Liver (tissue), 9 donors: ENCODE measurements around the gene SAPCD2. TPM values are rescaled to one million over a fixed set of nuclear protein-coding genes. Genes with fewer than 3 reads are reported as not detected.

ENCODE experiments used
- DNase-seq: peaks from one replicate; pipeline ENCODE4 v3.0.0-alpha.2; 2017; ENCODE audit warnings: low spot score
- H3K27ac ChIP-seq, 2 donors: one replicate each; pipeline ENCODE4 v1.7.0; 2013; ENCODE audit warnings: inconsistent platforms in 2 of 2, low read length in 2 of 2, control low read depth in 1 of 2, low read depth in 1 of 2, mild to moderate bottlenecking in 1 of 2
- H3K27me3 ChIP-seq, 4 donors: one replicate each; pipeline versions ENCODE4 v1.6.1 to v1.7.0; 2013; ENCODE audit warnings: low read length in 3 of 4, inconsistent platforms in 1 of 4, mild to moderate bottlenecking in 1 of 4, moderate library complexity in 1 of 4; ENCODE audit not compliant: control insufficient read depth in 4 of 4, insufficient read depth in 4 of 4
- H3K36me3 ChIP-seq, 4 donors: one replicate each; pipeline versions ENCODE4 v1.6.1 to v1.7.0; 2013; ENCODE audit warnings: low read length in 3 of 4, mild to moderate bottlenecking in 3 of 4, low read depth in 1 of 4, moderate library complexity in 1 of 4; ENCODE audit not compliant: control insufficient read depth in 4 of 4, insufficient read depth in 3 of 4
- H3K4me1 ChIP-seq, 4 donors: one replicate each; pipeline versions ENCODE4 v1.6.1 to v1.7.0; 2013; ENCODE audit warnings: low read length in 3 of 4, mild to moderate bottlenecking in 3 of 4, moderate library complexity in 1 of 4; ENCODE audit not compliant: control insufficient read depth in 4 of 4, insufficient read depth in 4 of 4
- H3K4me3 ChIP-seq, 3 donors: one replicate each; pipeline versions ENCODE4 v1.6.1 to v1.7.0; 2013; ENCODE audit warnings: low read length in 3 of 3, control low read depth in 1 of 3, low read depth in 1 of 3, mild to moderate bottlenecking in 1 of 3
- H3K9ac ChIP-seq, 2 donors: one replicate each; pipeline ENCODE4 v1.7.0; 2013; ENCODE audit warnings: low read length in 2 of 2, mild to moderate bottlenecking in 2 of 2, moderate library complexity in 2 of 2, control low read depth in 1 of 2, low read depth in 1 of 2
- H3K9me3 ChIP-seq, 4 donors: one replicate each; pipeline versions ENCODE4 v1.6.1 to v1.7.0; 2013; ENCODE audit warnings: low read length in 3 of 4; ENCODE audit not compliant: control insufficient read depth in 4 of 4
- CTCF ChIP-seq: fragments of 150-350 bp; IDR thresholded peaks from 2 replicates; pipeline ENCODE4 v1.5.1; 2017; ENCODE audit warnings: improper control_type of control experiment, low read depth, low read length; ENCODE audit not compliant: missing input control
- MAX ChIP-seq: IDR thresholded peaks from 2 replicates; pipeline ENCODE4 v1.6.1; 2016; ENCODE audit warnings: antibody characterized with exemption
- NR2F2 ChIP-seq: IDR thresholded peaks from 2 replicates; pipeline ENCODE4 v1.6.1; 2016; ENCODE audit warnings: antibody characterized with exemption
- REST ChIP-seq: IDR thresholded peaks from 2 replicates; pipeline ENCODE4 v1.6.1; 2016; ENCODE audit warnings: antibody characterized with exemption, mild to moderate bottlenecking
- RXRA ChIP-seq, 2 donors: IDR thresholded peaks; 2 replicates each; pipeline ENCODE4 v1.6.1; 2017 to 2018; ENCODE audit warnings: antibody characterized with exemption in 2 of 2, mild to moderate bottlenecking in 1 of 2
- WGBS: extraction: QIAGEN DNeasy Blood & Tissue Kit; methylation state at CpG from one replicate; pipeline ENCODE4 v1.1.7; 2013; 5-methylcytosine and 5-hydroxymethylcytosine counted together
- polyA plus RNA-seq, 2 donors: library from polyadenylated mRNA; stranded (reverse) in 1 of 2; unstranded in 1 of 2; fragments of 200-250 nt in 1 of 2; fragments of >200 nt in 1 of 2; fragmentation: Nextera tagmentation in 1 of 2; extraction: Ambion mirVana in 1 of 2; gene quantifications; one replicate each; pipeline versions ENCODE4 v1.2.1 to v1.2.3, GENCODE V29; 2013 to 2015
- total RNA-seq, 2 donors: library from RNA; depleted of rRNA; stranded (reverse); fragments of >200 nt; gene quantifications; one replicate each; pipeline ENCODE4 v1.2.3, GENCODE V29; 2014
- donor health status: healthy.
- donor health status: healthy.
- donor health status: healthy.
- donor health status: healthy.
- donor health status: healthy.

Gene SAPCD2
- total and polyA plus RNA-seq, 4 donors, result 0.06 to 1.8 (median 0.23) TPM

- TF ChIP-seq REST (no peak), MAX (no peak)
- H3K36me3 ChIP-seq, result peaks cover 1 to 50% (median 16%) of the 10 kb centered on the region in 4 donors
Observed at GRCh38 chr9:137095664-137096517, 25.5 kb upstream of the SAPCD2 start.

GRCh38 chr9:137089232-137089947 lies 19.0 kb upstream of the SAPCD2 start:
- peaks cover 0 to 20% (median 6%) of the 10 kb centered on the region in 4 donors for H3K36me3 ChIP-seq
- no peak for DNase-seq

More at GRCh38 chr9:137095664-137096517, 25.5 kb upstream of the SAPCD2 start:
- Histone ChIP-seq H3K9ac (peak overlapping the region in 1 of 2 donors; percentile 3), H3K9me3 (no peaks in the 10 kb centered on the region), H3K4me3 (no peak overlapping the region), H3K27ac (peak overlapping the region in 1 of 2 donors; percentile 12), H3K4me1 (no peaks in the 10 kb centered on the region), H3K27me3 (no peaks in the 10 kb centered on the region)
- no peak for DNase-seq
- WGBS, result 85% methylated on average over 30 of the region's 30 CpGs

More at GRCh38 chr9:137089232-137089947, 19.0 kb upstream of the SAPCD2 start:
- 92% methylated on average over 11 of the region's 11 CpGs for WGBS
- Histone ChIP-seq H3K9me3 (no peaks in the 10 kb centered on the region), H3K4me3 (no peak overlapping the region), H3K4me1 (peaks cover 5 to 20% (median 11%) of the 10 kb centered on the region in 4 donors), H3K27me3 (no peaks in the 10 kb centered on the region), H3K9ac (no peak overlapping the region), H3K27ac (no peak overlapping the region)
- TF ChIP-seq REST (no peak), NR2F2 (no peak), RXRA (IDR thresholded peaks at IDR 0.05) (no peak), CTCF (no peak)
